GM12892 (cell line): ENCODE data around the gene ZNF599.

Experiments
- DNase-seq: peaks from one replicate; pipeline ENCODE4 v3.0.0; 2011; ENCODE audit not compliant: insufficient read length
- FAIRE-seq: peaks from 2 replicates; lab custom pipeline; 2011; peaks lifted over from hg19 to GRCh38; lab: Jason Lieb, UNC
- POLR2A ChIP-seq: IDR thresholded peaks from 2 replicates; pipeline ENCODE4 v1.6.1; 2011; ENCODE audit warnings: low read depth, low read length, control low read depth
- POLR2AphosphoS5 ChIP-seq: IDR thresholded peaks from 2 replicates; pipeline ENCODE4 v1.6.1; 2011; ENCODE audit warnings: low read depth, low read length, control low read depth
- TAF1 ChIP-seq: IDR thresholded peaks from 2 replicates; pipeline ENCODE4 v1.6.1; 2011; ENCODE audit warnings: low read depth, mild to moderate bottlenecking, control low read depth, low read length, borderline replicate concordance

Gene ZNF599

DNA sequence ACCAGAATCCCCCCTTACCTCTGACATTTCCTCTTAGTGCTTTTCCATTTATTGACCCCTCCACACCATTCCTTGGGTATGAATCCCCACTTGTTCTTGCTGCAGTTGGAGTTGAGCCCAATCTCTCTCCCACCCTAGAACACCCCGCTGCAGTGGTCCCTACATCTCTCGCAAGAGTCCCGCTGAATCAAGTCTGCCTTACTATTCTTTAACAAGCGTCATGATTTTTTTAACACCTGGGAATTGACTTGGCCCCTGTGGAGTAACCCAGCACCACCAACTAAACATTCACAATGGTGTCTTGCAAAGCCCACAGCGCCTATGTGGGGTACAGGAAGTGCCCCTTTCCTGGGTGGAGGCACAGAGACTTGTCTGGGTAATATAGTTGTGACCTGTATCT lies 13.2 kb upstream of the ZNF599 start:
- DNase-seq, result no peak
- FAIRE-seq, result no peak
- TF ChIP-seq POLR2AphosphoS5 (no peak), TAF1 (no peak), POLR2A (no peak)

DNA sequence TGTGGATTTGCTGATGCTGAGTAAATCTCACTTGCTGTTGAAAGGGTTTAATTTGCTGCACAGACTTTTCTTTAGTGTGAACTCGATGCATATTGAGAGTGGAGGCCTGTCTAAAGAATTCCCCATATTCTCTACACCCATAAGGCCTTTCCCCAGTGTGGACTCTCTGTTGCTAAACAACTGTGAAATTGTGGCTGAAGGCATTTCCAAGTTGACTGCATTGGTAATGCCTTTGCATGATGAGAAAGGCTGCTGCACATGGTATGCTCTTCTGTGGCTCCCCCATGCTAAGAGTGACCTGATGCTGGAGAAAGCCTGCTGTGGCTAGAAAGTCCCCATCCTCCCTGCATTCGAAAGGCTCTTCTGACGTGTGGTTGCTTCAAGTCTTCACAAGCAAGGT lies 6.6 kb upstream of the ZNF599 start:
- no peak for TF ChIP-seq POLR2A
- TF ChIP-seq POLR2AphosphoS5, result no peak
- no peak for TF ChIP-seq TAF1
- DNase-seq, result no peak
- no peak for FAIRE-seq

DNA sequence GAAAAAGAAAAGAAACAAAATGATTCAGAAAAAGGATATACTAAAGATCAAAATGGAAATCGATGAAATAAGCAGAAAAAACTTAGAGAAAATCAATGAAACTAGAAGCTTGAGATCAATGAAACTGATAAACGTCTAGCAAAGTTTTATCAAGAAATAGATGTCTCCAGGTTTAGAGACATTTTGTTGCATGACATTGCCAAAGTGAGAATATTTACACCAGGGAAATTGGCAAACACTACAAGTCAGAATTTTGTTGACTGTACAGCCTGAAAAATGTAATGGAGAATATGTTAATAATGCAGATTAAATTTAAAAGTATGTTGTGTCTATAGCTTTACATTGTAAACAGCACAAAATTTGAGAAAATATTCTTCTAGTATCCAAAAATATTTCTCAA lies 5.3 kb upstream of the ZNF599 start:
- DNase-seq, result no peak
- TF ChIP-seq POLR2AphosphoS5 (no peak), TAF1 (no peak), POLR2A (no peak)
- no peak for FAIRE-seq

DNA sequence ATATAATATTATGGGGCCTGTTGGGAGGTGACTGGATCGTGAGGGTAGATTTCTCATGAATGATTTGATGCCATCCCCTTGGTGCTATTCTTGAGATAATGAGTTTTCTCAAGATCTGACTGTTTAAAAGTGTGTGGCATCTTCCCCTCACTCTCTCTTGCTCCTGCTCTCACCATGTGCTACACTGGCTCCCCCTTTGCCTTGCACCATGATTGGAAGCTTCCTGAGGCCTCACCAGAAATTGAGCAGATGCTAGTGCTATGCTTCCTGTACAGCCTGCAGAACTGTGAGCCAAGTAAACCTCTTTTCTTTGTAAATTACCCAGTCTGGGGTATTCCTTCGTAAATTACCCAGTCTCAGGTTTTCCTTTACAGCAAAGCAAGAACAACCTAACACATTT lies 1.8 kb upstream of the ZNF599 start:
- DNase-seq, result no peak
- no peak for TF ChIP-seq POLR2AphosphoS5
- no peak for FAIRE-seq

DNA sequence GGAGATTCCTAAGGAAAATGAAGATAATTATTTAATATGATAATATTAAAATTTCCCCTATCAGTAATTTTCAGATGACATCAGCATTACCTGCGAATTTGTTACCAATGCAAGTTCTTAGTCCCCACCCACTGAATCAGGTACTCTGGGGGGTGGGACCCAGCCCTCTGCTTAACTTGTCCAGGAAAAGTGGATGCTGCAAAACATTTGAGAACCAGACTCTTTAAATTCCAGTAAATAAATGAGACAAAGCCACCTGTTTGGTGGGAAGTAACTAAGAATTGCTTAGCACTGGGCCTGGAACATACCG lies 495 bp upstream of the ZNF599 start:
- no peak for DNase-seq
- no peak for FAIRE-seq
- no peak for TF ChIP-seq POLR2A
- TF ChIP-seq POLR2AphosphoS5, result no peak
- no peak for TF ChIP-seq TAF1

DNA sequence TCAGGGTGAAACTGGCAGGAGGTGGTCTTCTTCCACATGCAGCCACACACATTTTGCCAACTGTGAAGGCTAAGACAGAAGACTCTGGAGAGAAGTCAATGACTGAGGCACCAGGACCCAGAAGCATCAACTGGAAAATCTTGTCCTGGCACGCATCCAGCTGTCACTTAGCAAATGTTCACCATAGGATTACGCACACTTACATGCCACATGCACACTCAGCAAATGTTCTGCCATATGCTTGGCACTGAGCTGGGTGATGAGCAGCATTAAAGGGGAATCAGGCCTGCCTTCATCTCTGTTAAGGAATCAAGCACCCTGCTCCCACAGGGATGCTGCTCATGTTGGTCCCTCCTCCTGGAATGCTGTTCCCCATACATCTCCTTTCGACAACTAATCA lies 5.1 kb downstream of the ZNF599 start:
- FAIRE-seq (no peak), DNase-seq (no peak)
- TF ChIP-seq TAF1, result no peak
- no peak for TF ChIP-seq POLR2A
- TF ChIP-seq POLR2AphosphoS5, result no peak

DNA sequence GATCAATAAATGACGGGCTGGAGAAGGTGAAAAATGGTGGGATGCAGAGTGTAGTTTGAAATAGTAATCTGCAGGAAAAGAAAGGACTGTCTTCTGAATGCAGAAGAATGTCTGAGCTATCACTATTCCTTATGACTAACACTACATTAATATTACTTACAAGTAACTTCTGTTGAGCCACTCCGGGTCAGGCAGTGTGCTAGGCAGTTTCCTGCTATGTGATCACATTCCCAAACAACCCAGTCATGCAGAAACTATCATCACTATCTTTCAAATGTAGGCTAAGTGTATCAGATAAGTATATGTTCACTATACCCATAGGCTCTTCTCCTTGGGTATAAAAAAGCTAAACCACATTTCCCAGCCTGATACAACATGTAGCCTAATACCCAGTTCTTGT lies 6.6 kb downstream of the ZNF599 start:
- DNase-seq (no peak), FAIRE-seq (no peak)
- TF ChIP-seq POLR2A, result no peak

DNA sequence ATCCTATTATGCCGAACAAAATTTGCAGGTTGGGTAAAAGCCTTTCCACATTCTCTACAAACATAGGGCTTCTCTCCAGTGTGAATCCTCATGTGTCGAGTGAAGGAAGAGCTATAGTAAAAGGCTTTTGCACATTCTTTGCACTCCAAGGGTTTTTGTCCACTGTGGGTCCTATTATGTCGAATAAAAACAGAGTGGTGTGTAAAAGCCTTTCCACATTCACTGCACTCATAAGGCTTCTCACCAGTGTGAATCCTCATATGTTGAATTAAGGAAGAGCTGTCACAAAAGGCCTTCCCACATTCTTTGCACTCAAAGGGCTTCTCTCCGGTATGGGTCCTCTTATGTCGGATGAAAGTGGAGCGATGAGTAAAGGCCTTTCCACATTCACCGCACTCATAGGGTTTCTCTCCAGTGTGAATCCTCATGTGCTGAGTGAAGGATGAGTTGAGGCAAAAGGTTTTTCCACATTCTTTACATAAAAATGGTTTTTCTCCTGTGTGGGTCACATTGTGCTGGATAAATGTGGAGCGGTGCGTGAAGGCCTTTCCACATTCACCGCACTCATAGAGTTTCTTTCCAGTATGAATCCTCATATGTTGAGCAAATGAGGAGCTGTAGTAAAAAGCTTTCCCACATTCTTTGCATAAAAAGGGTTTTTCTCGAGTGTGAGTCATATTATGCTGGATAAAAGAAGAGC lies 13.6 kb downstream of the ZNF599 start:
- TF ChIP-seq POLR2A (no peak), POLR2AphosphoS5 (no peak), TAF1 (no peak)
- FAIRE-seq (no peak), DNase-seq (no peak)

DNA sequence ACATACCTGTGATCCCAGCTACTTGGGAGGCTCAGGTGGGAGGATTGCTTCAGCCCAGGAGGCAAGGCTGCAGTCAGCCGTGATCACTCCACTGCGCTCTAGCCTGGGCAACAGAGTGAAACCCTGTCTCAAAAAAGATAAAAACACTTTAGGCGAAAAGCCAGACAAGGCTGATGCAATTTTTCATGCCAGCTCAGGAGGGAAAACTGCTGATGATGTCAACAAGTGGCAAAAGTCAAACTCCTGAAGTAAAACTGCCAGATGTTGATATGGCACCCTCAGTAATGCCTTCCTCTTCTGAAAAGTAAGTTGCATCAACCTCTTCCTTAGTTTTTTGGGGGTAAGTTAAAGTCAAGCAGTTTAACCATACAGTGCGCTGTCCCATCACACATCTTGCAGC lies 15.6 kb downstream of the ZNF599 start:
- TF ChIP-seq TAF1 (no peak), POLR2A (no peak), POLR2AphosphoS5 (no peak)
- no peak for FAIRE-seq
- DNase-seq, result no peak

DNA sequence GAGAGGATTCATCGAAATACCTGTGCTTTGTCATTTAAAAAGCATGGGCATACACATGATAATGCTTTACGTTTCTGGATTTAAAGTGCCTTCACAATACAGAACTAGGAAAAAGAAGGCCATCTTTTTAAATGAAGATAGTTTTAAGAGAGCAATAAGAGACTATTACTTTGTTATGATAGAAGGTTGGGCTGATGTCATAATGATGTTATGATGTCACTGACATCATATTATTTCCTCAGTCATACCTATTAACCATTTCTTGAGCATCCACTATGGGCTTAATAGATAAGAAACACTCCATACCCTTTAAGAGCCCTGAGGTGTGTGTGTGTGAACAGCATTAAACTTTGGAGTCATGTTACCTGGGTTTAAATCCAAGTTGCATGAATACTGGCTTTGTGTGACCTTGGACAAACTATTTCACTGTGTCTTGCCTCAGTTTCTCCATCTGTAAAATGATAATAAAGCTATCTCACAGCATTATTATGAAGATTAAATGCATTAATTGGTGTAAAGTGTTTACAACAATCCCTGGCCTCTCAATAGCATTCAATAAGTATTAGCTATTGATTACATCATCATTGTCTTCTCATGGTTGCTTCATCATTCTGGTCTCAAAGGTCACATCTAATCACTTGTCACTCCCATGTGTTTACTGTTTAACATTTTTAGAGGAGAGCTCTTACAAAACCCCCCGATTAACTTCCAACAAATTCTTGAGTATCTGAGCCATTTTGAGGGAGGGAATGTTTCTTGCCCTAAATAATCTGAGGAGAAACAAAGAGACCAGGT lies 27.9 kb downstream of the ZNF599 start:
- no peak for FAIRE-seq
- no peak for TF ChIP-seq POLR2A
- TF ChIP-seq POLR2AphosphoS5, result no peak
- no peak for TF ChIP-seq TAF1
- DNase-seq, result no peak

DNA sequence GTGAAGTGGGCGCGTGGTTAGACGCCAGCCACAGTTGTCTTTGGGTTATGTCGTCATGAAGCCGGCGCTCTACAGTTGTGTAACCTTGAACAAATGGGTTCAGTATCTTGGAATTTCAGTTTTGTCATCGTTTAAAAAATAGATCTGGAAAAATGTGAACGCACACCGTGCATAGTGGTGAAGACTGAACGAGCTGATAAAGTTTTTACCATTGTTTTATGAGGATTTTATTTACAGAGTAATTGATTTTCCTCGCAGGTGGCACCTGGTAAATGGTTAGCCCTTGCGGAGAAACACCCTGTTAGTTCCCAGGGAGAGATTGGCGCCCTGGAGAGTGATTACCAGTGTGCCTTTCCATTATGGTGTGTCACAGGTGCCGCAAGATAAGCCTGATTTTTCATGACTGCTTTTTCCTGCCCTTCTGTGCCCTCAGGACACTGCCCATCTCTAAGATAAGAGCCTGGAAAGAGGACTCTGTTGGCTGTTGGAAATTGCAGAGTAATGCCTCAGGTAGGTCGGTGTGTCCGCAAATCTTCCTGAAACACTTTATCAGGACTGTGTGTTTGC lies 38.4 kb downstream of the ZNF599 start:
- TF ChIP-seq TAF1, result no peak
- TF ChIP-seq POLR2AphosphoS5, result no peak
- no peak for TF ChIP-seq POLR2A
- no peak for FAIRE-seq
- no peak for DNase-seq

DNA sequence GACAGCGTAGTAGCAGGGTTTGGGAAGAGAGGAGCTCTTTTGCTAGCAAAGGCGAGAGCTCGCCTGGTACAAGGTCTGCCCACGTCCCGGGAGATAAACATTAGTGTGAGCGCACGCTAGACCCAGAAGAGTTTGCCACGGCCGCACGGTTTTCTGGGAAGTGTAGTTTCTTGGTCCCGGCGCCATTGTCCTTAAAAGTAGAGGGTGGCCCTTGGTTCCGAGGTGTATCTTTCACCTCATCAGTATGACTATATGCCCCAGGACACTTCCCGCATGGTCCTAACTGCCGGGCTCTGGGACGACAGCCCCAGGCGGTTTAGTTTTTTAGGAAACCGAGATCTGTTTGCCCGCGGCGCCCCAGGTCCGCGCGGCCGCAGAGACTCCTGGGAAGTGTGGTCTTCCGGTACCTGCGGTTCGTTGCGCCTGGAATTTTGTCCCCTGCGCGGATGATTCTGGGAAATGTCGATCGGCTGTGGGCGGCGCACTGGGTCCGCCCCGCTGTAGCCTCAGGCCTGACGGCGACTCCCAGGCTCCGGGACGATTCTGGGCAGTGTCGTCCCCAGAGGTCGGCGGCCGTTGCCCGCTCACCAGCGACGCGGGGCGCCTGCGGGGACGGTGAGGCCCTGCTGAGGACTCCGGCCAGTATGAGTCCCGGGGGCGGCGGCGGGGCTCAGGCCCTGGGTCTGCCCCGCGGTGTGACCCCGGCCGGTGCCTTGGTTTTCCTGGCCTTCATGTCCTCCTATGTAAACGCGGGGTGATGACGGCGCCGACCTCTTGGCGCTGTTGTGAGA lies 39.1 kb downstream of the ZNF599 start, which contains the start of gene ZNF181:
ZNF181 (plus strand) TSS at position 498 of the 791 bp plus-strand sequence. CDS start 795 bp downstream, outside the sequence.
- FAIRE-seq (peak; percentile 87), DNase-seq (peak; percentile 76)
- TF ChIP-seq POLR2AphosphoS5 (no peak; the same call in 1 of the 2 replicates), POLR2A (peak; percentile 70; the same call in 1 of the 2 replicates), TAF1 (no peak)
